Measurements from ENCODE around the gene CHRNB1.

CHRNB1 gene

GRCh38 chr17:7429722-7430121 lies 15.1 kb upstream of the CHRNB1 start:
- H3K36me3 ChIP-seq (ENCODE audit: insufficient read depth, low read length): no peaks in the 10 kb centered on the region
- H3K9me3 ChIP-seq (replicated peaks; ENCODE audit: low read length): no peaks in the 10 kb centered on the region
- no peaks in the 10 kb centered on the region for H3K4me1 ChIP-seq (ENCODE audit: control insufficient read depth, insufficient read depth, low read length)
- H3K4me2 ChIP-seq (ENCODE audit: low read length): no peak overlapping the region
- no peak overlapping the region for H3K9ac ChIP-seq (ENCODE audit: low read depth, low read length)
- peaks cover 6% of the 10 kb centered on the region for H3K27me3 ChIP-seq (ENCODE audit: control insufficient read depth, insufficient read depth, low read length)
- no peak overlapping the region for H3K4me3 ChIP-seq (ENCODE audit: low read length)

GRCh38 chr17:7431231-7431630 lies 13.6 kb upstream of the CHRNB1 start:
- H3K27me3 ChIP-seq (ENCODE audit: control insufficient read depth, insufficient read depth, low read length): no peaks in the 10 kb centered on the region
- peaks cover 7% of the 10 kb centered on the region for H3K4me1 ChIP-seq (ENCODE audit: control insufficient read depth, insufficient read depth, low read length)
- H3K4me3 ChIP-seq (ENCODE audit: low read length): no peak overlapping the region
- H3K9me3 ChIP-seq (replicated peaks; ENCODE audit: low read length): no peaks in the 10 kb centered on the region
- no peaks in the 10 kb centered on the region for H3K36me3 ChIP-seq (ENCODE audit: insufficient read depth, low read length)
- H3K4me2 ChIP-seq (ENCODE audit: low read length): no peak overlapping the region
- no peak overlapping the region for H3K9ac ChIP-seq (ENCODE audit: low read depth, low read length)

GRCh38 chr17:7432296-7432695 lies 12.6 kb upstream of the CHRNB1 start:
- no peak overlapping the region for H3K4me2 ChIP-seq (ENCODE audit: low read length)
- H3K9me3 ChIP-seq (replicated peaks; ENCODE audit: low read length): no peaks in the 10 kb centered on the region
- no peak overlapping the region for H3K9ac ChIP-seq (ENCODE audit: low read depth, low read length)
- no peak overlapping the region for H3K4me3 ChIP-seq (ENCODE audit: low read length)
- peaks cover 14% of the 10 kb centered on the region for H3K4me1 ChIP-seq (ENCODE audit: control insufficient read depth, insufficient read depth, low read length)
- no peaks in the 10 kb centered on the region for H3K27me3 ChIP-seq (ENCODE audit: control insufficient read depth, insufficient read depth, low read length)
- H3K36me3 ChIP-seq (ENCODE audit: insufficient read depth, low read length): no peaks in the 10 kb centered on the region

- H3K4me2 ChIP-seq (ENCODE audit: low read length): peak overlapping the region; percentile 90
- H3K4me3 ChIP-seq (ENCODE audit: low read length): peak overlapping the region; percentile 61
- no peaks in the 10 kb centered on the region for H3K9me3 ChIP-seq (replicated peaks; ENCODE audit: low read length)
- no peak overlapping the region for H3K9ac ChIP-seq (ENCODE audit: low read depth, low read length)
- peaks cover 37% of the 10 kb centered on the region for H3K4me1 ChIP-seq (ENCODE audit: control insufficient read depth, insufficient read depth, low read length)
- no peaks in the 10 kb centered on the region for H3K36me3 ChIP-seq (ENCODE audit: insufficient read depth, low read length)
- H3K27me3 ChIP-seq (ENCODE audit: control insufficient read depth, insufficient read depth, low read length): peaks cover 9% of the 10 kb centered on the region
Measured at GRCh38 chr17:7435676-7436555, 8.9 kb upstream of the CHRNB1 start.

- H3K9me3 ChIP-seq (replicated peaks; ENCODE audit: low read length): no peaks in the 10 kb centered on the region
- H3K27me3 ChIP-seq (ENCODE audit: control insufficient read depth, insufficient read depth, low read length): peaks cover 9% of the 10 kb centered on the region
- no peak overlapping the region for H3K9ac ChIP-seq (ENCODE audit: low read depth, low read length)
- H3K4me1 ChIP-seq (ENCODE audit: control insufficient read depth, insufficient read depth, low read length): peaks cover 41% of the 10 kb centered on the region
- no peaks in the 10 kb centered on the region for H3K36me3 ChIP-seq (ENCODE audit: insufficient read depth, low read length)
- H3K4me2 ChIP-seq (ENCODE audit: low read length): peak overlapping the region; percentile 90
- H3K4me3 ChIP-seq (ENCODE audit: low read length): peak overlapping the region; percentile 59
Measured at GRCh38 chr17:7436556-7437368, 8.1 kb upstream of the CHRNB1 start.

GRCh38 chr17:7437369-7437863 lies 7.4 kb upstream of the CHRNB1 start:
- no peak overlapping the region for H3K9ac ChIP-seq (ENCODE audit: low read depth, low read length)
- peaks cover 41% of the 10 kb centered on the region for H3K4me1 ChIP-seq (ENCODE audit: control insufficient read depth, insufficient read depth, low read length)
- peak overlapping the region; percentile 90 for H3K4me2 ChIP-seq (ENCODE audit: low read length)
- H3K4me3 ChIP-seq (ENCODE audit: low read length): peak overlapping the region; percentile 59
- H3K9me3 ChIP-seq (replicated peaks; ENCODE audit: low read length): no peaks in the 10 kb centered on the region
- no peaks in the 10 kb centered on the region for H3K36me3 ChIP-seq (ENCODE audit: insufficient read depth, low read length)
- peaks cover 9% of the 10 kb centered on the region for H3K27me3 ChIP-seq (ENCODE audit: control insufficient read depth, insufficient read depth, low read length)

- H3K4me3 ChIP-seq (ENCODE audit: low read length): peak overlapping the region; percentile 29
Measured at GRCh38 chr17:7437950-7438614, 6.8 kb upstream of the CHRNB1 start.

GRCh38 chr17:7438656-7439460 lies 6.0 kb upstream of the CHRNB1 start:
- H3K4me2 ChIP-seq (ENCODE audit: low read length): peak overlapping the region; percentile 90
- H3K4me1 ChIP-seq (ENCODE audit: control insufficient read depth, insufficient read depth, low read length): peaks cover 45% of the 10 kb centered on the region
- H3K27me3 ChIP-seq (ENCODE audit: control insufficient read depth, insufficient read depth, low read length): peaks cover 9% of the 10 kb centered on the region
- H3K4me3 ChIP-seq (ENCODE audit: low read length): peak overlapping the region; percentile 29
- no peak overlapping the region for H3K9ac ChIP-seq (ENCODE audit: low read depth, low read length)
- H3K9me3 ChIP-seq (replicated peaks; ENCODE audit: low read length): no peaks in the 10 kb centered on the region
- H3K36me3 ChIP-seq (ENCODE audit: insufficient read depth, low read length): no peaks in the 10 kb centered on the region

More at GRCh38 chr17:7437950-7438614, 6.8 kb upstream of the CHRNB1 start:
- Histone ChIP-seq H3K4me2 (ENCODE audit: low read length) (peak overlapping the region; percentile 90), H3K27me3 (ENCODE audit: control insufficient read depth, insufficient read depth, low read length) (peaks cover 9% of the 10 kb centered on the region), H3K9ac (ENCODE audit: low read depth, low read length) (no peak overlapping the region), H3K36me3 (ENCODE audit: insufficient read depth, low read length) (no peaks in the 10 kb centered on the region), H3K9me3 (replicated peaks; ENCODE audit: low read length) (no peaks in the 10 kb centered on the region), H3K4me1 (ENCODE audit: control insufficient read depth, insufficient read depth, low read length) (peaks cover 41% of the 10 kb centered on the region)

- peaks cover 52% of the 10 kb centered on the region for H3K4me1 ChIP-seq (ENCODE audit: control insufficient read depth, insufficient read depth, low read length)
- H3K9me3 ChIP-seq (replicated peaks; ENCODE audit: low read length): no peaks in the 10 kb centered on the region
- H3K4me3 ChIP-seq (ENCODE audit: low read length): peak within 1 kb of the TSS; percentile 66
- peaks cover 9% of the 10 kb centered on the region for H3K27me3 ChIP-seq (ENCODE audit: control insufficient read depth, insufficient read depth, low read length)
- H3K4me2 ChIP-seq (ENCODE audit: low read length): peak within 1 kb of the TSS; percentile 90
- peak within 1 kb of the TSS; percentile 43 for H3K9ac ChIP-seq (ENCODE audit: low read depth, low read length)
- H3K36me3 ChIP-seq (ENCODE audit: insufficient read depth, low read length): no peaks in the 10 kb centered on the region
Measured at GRCh38 chr17:7439462-7440112, 5.3 kb upstream of the CHRNB1 start, which contains the start of gene FGF11. FGF11 (plus strand) TSS chr17:7439512; CDS start chr17:7439621, 109 bp downstream.

GRCh38 chr17:7440113-7440833 lies 4.6 kb upstream of the CHRNB1 start:
- H3K36me3 ChIP-seq (ENCODE audit: insufficient read depth, low read length): no peaks in the 10 kb centered on the region
- peak overlapping the region; percentile 66 for H3K4me3 ChIP-seq (ENCODE audit: low read length)
- H3K27me3 ChIP-seq (ENCODE audit: control insufficient read depth, insufficient read depth, low read length): peaks cover 9% of the 10 kb centered on the region
- peak overlapping the region; percentile 81 for H3K4me2 ChIP-seq (ENCODE audit: low read length)
- H3K4me1 ChIP-seq (ENCODE audit: control insufficient read depth, insufficient read depth, low read length): peaks cover 58% of the 10 kb centered on the region
- no peaks in the 10 kb centered on the region for H3K9me3 ChIP-seq (replicated peaks; ENCODE audit: low read length)
- peak overlapping the region; percentile 43 for H3K9ac ChIP-seq (ENCODE audit: low read depth, low read length)
